HepG2 (cell line): ENCODE results near the gene SLC38A2. TPM values are rescaled to one million over a fixed set of nuclear protein-coding genes. Genes with fewer than 3 reads are reported as not detected.
A peak's percentile ranks its signal among the peaks of the same experiment; 100 is the strongest.

Source experiments
- ASH2L ChIP-seq: fragments of 300-600, 200-600 bp; sonication (generic); IDR thresholded peaks from 2 replicates; pipeline ENCODE4 v1.7.0; 2017; ENCODE audit warnings: low read depth, mild to moderate bottlenecking, moderate library complexity, mixed read lengths, low read length; ENCODE audit not compliant: insufficient read length
- GATAD2A ChIP-seq: IDR thresholded peaks from 2 replicates; pipeline ENCODE4 v1.6.1; 2016
- HNRNPLL ChIP-seq: fragments of 200-400 bp; formaldehyde crosslinking; IDR thresholded peaks from 2 replicates; pipeline ENCODE4 v1.6.1; 2017; ENCODE audit warnings: mild to moderate bottlenecking, low read depth, low read length; ENCODE audit not compliant: poor library complexity, severe bottlenecking
- MYC ChIP-seq: sonication (generic); formaldehyde crosslinking; IDR thresholded peaks from 2 replicates; pipeline ENCODE4 v1.9.0; 2021; ENCODE audit warnings: missing genetic modification reagents, borderline replicate concordance
- NFIB ChIP-seq: sonication (generic); formaldehyde crosslinking; IDR thresholded peaks from 2 replicates; pipeline ENCODE4 v1.9.0; 2021; ENCODE audit warnings: missing genetic modification reagents, mild to moderate bottlenecking, borderline replicate concordance
- POGK ChIP-seq: sonication (generic); formaldehyde crosslinking; conservative IDR thresholded peaks from 2 replicates; pipeline ENCODE4 v1.8.0; 2022; ENCODE audit warnings: mild to moderate bottlenecking, moderate library complexity, missing genetic modification reagents
- POGZ ChIP-seq: sonication (generic); formaldehyde crosslinking; IDR thresholded peaks from 2 replicates; pipeline ENCODE4 v1.4.0; 2020; ENCODE audit warnings: mild to moderate bottlenecking, missing genetic modification reagents
- SRY ChIP-seq: sonication (generic); formaldehyde crosslinking; IDR thresholded peaks from 2 replicates; pipeline ENCODE4 v1.8.0; 2022; ENCODE audit warnings: mild to moderate bottlenecking, missing genetic modification reagents
- TBX2 ChIP-seq: sonication (generic); formaldehyde crosslinking; IDR thresholded peaks from 2 replicates; pipeline ENCODE4 v1.5.0; 2020; ENCODE audit warnings: missing genetic modification reagents, mild to moderate bottlenecking, borderline replicate concordance
- TSC22D2 ChIP-seq: sonication (generic); formaldehyde crosslinking; IDR thresholded peaks from 2 replicates; pipeline ENCODE4 v1.5.1; 2020; ENCODE audit warnings: missing genetic modification reagents, mild to moderate bottlenecking, borderline replicate concordance
- ZNF224 ChIP-seq: sonication (generic); formaldehyde crosslinking; IDR thresholded peaks from 2 replicates; pipeline ENCODE4 v1.5.0; 2020; ENCODE audit warnings: mild to moderate bottlenecking, missing genetic modification reagents
- ZNF275 ChIP-seq: sonication (generic); formaldehyde crosslinking; IDR thresholded peaks from 2 replicates; pipeline ENCODE4 v1.8.0; 2022; ENCODE audit warnings: missing genetic modification reagents, mild to moderate bottlenecking, inconsistent platforms, borderline replicate concordance
- ZNF660 ChIP-seq: sonication (generic); formaldehyde crosslinking; IDR thresholded peaks from 2 replicates; pipeline ENCODE4 v1.5.1; 2020; ENCODE audit warnings: mild to moderate bottlenecking, low read depth, missing genetic modification reagents, borderline replicate concordance
- ZNF703 ChIP-seq: sonication (generic); formaldehyde crosslinking; IDR thresholded peaks from 2 replicates; pipeline ENCODE4 v1.5.1; 2020; ENCODE audit warnings: missing genetic modification reagents, mild to moderate bottlenecking, moderate library complexity, borderline replicate concordance
- ZNF776 ChIP-seq: sonication (generic); formaldehyde crosslinking; IDR thresholded peaks from 2 replicates; pipeline ENCODE4 v1.4.0; 2020; ENCODE audit warnings: mild to moderate bottlenecking, missing genetic modification reagents
- polyA plus RNA-seq, 8 experiments: library from polyadenylated mRNA; depleted of rRNA in 3 of 8; stranded (reverse) in 7 of 8; unstranded in 1 of 8; fragments of >200 nt; fragmentation: Illumina TruSeq in 4 of 8; extraction: Trizol in 4 of 8; gene quantifications; 2 replicates each; pipeline versions ENCODE4 v1.2.1 to v1.2.3, GENCODE V29; 2011 to 2016; ENCODE audit warnings: low read depth in 4 of 8, missing spikeins in 1 of 8, mixed read lengths in 1 of 8; ENCODE audit not compliant: insufficient read depth in 1 of 8
- total RNA-seq, 5 experiments: library from RNA; depleted of rRNA; stranded (reverse); fragments of >200 nt; fragmentation: Illumina TruSeq; extraction: Trizol; gene quantifications; 2 replicates each; pipeline ENCODE4 v1.2.3, GENCODE V29; 2016; ENCODE audit warnings: low read depth in 1 of 5
- TF ChIP-seq, protein P1 (sequence below): IDR thresholded peaks from 2 replicates; pipeline ENCODE4 v1.6.1; 2016; ENCODE audit warnings: mild to moderate bottlenecking
- TF ChIP-seq, protein P2 (sequence below): IDR thresholded peaks from 2 replicates; pipeline ENCODE4 v1.6.1; 2016; ENCODE audit warnings: low read depth, control low read depth
- TF ChIP-seq, protein P3 (sequence below): sonication (generic); formaldehyde crosslinking; IDR thresholded peaks from 2 replicates; pipeline ENCODE4 v1.4.0; 2020; ENCODE audit warnings: missing genetic modification reagents, borderline replicate concordance

The SLC38A2 gene
- total and polyA plus RNA-seq, 2 of the 13 experiments (the other 11 are each of a cell fraction or from before 2014, with no cell fraction given) = 368 to 880 TPM

DNA sequence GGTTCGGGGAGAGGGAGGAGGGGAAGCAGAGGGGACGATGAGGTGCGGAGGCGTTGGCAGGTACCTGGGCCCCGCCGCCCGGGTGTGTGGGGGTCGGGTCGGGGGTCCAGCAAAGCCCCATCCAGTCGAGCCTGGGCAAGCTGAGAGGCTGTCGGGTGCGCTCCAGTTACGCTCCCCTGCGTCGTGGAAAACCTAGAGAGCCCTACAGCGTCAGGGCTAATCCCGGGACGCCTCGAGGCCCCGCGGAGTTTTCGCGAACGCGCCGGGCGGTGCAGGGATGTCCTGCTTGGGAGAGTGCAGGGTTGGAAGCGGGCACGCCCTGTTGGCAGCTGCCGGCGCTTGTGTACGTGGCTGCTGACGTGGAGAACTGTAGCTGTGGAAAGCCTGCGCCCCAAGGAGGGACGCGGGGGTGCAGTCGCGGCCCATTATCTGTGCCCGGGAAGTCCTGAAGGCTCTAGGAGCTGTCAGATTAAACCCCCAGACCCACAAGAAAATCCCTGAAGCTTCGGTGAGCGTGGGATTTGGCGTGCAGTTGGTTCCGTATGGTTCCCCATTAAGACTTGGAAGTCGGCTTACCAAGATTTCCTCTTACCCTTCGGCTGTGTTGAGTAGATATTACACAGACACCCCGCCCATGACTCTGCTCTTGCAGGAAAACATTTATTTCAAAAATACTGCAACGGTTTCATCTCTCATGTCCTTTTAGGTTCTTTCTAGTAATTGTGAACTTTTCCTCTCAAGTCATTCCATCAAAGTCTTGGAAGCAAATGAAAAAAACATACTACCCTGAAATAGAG is 11.3 kb upstream of the SLC38A2 start (continued):
- no peak for TF ChIP-seq ZNF703 (CRISPR knock-in tag)
- TF ChIP-seq ASH2L = peak; percentile 80
- TF ChIP-seq POGK = peak; percentile 59; the same call in 1 of the 2 replicates
- TF ChIP-seq ZNF275 (CRISPR knock-in tag) = no peak; the same call in 1 of the 2 replicates
- TF ChIP-seq, protein P1, sequence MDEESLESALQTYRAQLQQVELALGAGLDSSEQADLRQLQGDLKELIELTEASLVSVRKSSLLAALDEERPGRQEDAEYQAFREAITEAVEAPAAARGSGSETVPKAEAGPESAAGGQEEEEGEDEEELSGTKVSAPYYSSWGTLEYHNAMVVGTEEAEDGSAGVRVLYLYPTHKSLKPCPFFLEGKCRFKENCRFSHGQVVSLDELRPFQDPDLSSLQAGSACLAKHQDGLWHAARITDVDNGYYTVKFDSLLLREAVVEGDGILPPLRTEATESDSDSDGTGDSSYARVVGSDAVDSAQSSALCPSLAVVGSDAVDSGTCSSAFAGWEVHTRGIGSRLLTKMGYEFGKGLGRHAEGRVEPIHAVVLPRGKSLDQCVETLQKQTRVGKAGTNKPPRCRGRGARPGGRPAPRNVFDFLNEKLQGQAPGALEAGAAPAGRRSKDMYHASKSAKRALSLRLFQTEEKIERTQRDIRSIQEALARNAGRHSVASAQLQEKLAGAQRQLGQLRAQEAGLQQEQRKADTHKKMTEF (CRISPR knock-in tag) = peak; percentile 57; the same call in 1 of the 2 replicates
- no peak for TF ChIP-seq NFIB
- no peak; the same call in 1 of the 2 replicates for TF ChIP-seq MYC
- TF ChIP-seq SRY = peak; percentile 27; the same call in 1 of the 2 replicates
- TF ChIP-seq GATAD2A (CRISPR knock-in tag) = peak; percentile 83
- TF ChIP-seq TSC22D2 (CRISPR knock-in tag) = peak; percentile 44; the same call in 1 of the 2 replicates
- TF ChIP-seq POGZ (CRISPR knock-in tag) = peak; percentile 64
- TF ChIP-seq ZNF776 (CRISPR knock-in tag) = peak; percentile 71
- TF ChIP-seq ZNF660 = peak; percentile 76; the same call in 1 of the 2 replicates
- no peak for TF ChIP-seq HNRNPLL
- TF ChIP-seq, protein P2, sequence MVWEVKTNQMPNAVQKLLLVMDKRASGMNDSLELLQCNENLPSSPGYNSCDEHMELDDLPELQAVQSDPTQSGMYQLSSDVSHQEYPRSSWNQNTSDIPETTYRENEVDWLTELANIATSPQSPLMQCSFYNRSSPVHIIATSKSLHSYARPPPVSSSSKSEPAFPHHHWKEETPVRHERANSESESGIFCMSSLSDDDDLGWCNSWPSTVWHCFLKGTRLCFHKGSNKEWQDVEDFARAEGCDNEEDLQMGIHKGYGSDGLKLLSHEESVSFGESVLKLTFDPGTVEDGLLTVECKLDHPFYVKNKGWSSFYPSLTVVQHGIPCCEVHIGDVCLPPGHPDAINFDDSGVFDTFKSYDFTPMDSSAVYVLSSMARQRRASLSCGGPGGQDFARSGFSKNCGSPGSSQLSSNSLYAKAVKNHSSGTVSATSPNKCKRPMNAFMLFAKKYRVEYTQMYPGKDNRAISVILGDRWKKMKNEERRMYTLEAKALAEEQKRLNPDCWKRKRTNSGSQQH (CRISPR knock-in tag) = no peak
- TF ChIP-seq TBX2 (CRISPR knock-in tag) = peak; percentile 60
- TF ChIP-seq, protein P3, sequence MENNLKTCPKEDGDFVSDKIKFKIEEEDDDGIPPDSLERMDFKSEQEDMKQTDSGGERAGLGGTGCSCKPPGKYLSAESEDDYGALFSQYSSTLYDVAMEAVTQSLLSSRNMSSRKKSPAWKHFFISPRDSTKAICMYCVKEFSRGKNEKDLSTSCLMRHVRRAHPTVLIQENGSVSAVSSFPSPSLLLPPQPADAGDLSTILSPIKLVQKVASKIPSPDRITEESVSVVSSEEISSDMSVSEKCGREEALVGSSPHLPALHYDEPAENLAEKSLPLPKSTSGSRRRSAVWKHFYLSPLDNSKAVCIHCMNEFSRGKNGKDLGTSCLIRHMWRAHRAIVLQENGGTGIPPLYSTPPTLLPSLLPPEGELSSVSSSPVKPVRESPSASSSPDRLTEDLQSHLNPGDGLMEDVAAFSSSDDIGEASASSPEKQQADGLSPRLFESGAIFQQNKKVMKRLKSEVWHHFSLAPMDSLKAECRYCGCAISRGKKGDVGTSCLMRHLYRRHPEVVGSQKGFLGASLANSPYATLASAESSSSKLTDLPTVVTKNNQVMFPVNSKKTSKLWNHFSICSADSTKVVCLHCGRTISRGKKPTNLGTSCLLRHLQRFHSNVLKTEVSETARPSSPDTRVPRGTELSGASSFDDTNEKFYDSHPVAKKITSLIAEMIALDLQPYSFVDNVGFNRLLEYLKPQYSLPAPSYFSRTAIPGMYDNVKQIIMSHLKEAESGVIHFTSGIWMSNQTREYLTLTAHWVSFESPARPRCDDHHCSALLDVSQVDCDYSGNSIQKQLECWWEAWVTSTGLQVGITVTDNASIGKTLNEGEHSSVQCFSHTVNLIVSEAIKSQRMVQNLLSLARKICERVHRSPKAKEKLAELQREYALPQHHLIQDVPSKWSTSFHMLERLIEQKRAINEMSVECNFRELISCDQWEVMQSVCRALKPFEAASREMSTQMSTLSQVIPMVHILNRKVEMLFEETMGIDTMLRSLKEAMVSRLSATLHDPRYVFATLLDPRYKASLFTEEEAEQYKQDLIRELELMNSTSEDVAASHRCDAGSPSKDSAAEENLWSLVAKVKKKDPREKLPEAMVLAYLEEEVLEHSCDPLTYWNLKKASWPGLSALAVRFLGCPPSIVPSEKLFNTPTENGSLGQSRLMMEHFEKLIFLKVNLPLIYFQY (CRISPR knock-in tag) = peak; percentile 41; the same call in 1 of the 2 replicates
- TF ChIP-seq ZNF224 (CRISPR knock-in tag) = no peak
